ENCODE measurements around the gene RAD21L1.

RAD21L1 gene

GRCh38 chr20:1225783-1226654 is at the start of gene RAD21L1:
Gene RAD21L1 (plus strand): TSS chr20:1226044. CDS start chr20:1228454, 2,410 bp downstream.
- DNase-seq: peak; percentile 80

GRCh38 chr20:1177680-1178079 is 48.2 kb upstream of the RAD21L1 start:
- DNase-seq: no peak

GRCh38 chr20:1178103-1178502 is 47.7 kb upstream of the RAD21L1 start:
- no peak for DNase-seq

GRCh38 chr20:1178623-1179022 is 47.2 kb upstream of the RAD21L1 start:
- no peak for DNase-seq

GRCh38 chr20:1180949-1181348 is 44.9 kb upstream of the RAD21L1 start:
- DNase-seq: no peak

GRCh38 chr20:1182106-1182505 is 43.7 kb upstream of the RAD21L1 start:
- DNase-seq: no peak

- DNase-seq: no peak
Measured at GRCh38 chr20:1183153-1183552, 42.7 kb upstream of the RAD21L1 start.

- DNase-seq: no peak
Measured at GRCh38 chr20:1184260-1184637, 41.6 kb upstream of the RAD21L1 start.

- DNase-seq: no peak
Measured at GRCh38 chr20:1184638-1185315, 41.1 kb upstream of the RAD21L1 start, which contains the start of gene TMEM74B. Gene TMEM74B (minus strand): TSS chr20:1184981. CDS start chr20:1183801, 1,180 bp downstream.

- DNase-seq: no peak
Measured at GRCh38 chr20:1185316-1185741, 40.5 kb upstream of the RAD21L1 start.

- peak; percentile 50 for DNase-seq
Measured at GRCh38 chr20:1185790-1186334, 40.0 kb upstream of the RAD21L1 start.

GRCh38 chr20:1186367-1186991 is 39.4 kb upstream of the RAD21L1 start:
- DNase-seq: no peak

GRCh38 chr20:1187605-1188171 is 38.2 kb upstream of the RAD21L1 start:
- DNase-seq: no peak

- DNase-seq: no peak
Measured at GRCh38 chr20:1188347-1188746, 37.5 kb upstream of the RAD21L1 start.

GRCh38 chr20:1189827-1190226 is 36.0 kb upstream of the RAD21L1 start:
- no peak for DNase-seq

GRCh38 chr20:1190847-1191246 is 35.0 kb upstream of the RAD21L1 start:
- DNase-seq: no peak

- DNase-seq: no peak
Measured at GRCh38 chr20:1191299-1191698, 34.5 kb upstream of the RAD21L1 start.

- DNase-seq: no peak
Measured at GRCh38 chr20:1195226-1195625, 30.6 kb upstream of the RAD21L1 start.

- no peak for DNase-seq
Measured at GRCh38 chr20:1196634-1197033, 29.2 kb upstream of the RAD21L1 start.

- DNase-seq: no peak
Measured at GRCh38 chr20:1197801-1198200, 28.0 kb upstream of the RAD21L1 start.

GRCh38 chr20:1198751-1199150 is 27.1 kb upstream of the RAD21L1 start:
- no peak for DNase-seq

GRCh38 chr20:1199212-1199873 is 26.5 kb upstream of the RAD21L1 start:
- no peak for DNase-seq

Data from stimulated activated CD4-positive, alpha-beta T cell treated with anti-CD3 and anti-CD28 coated beads, Interleukin-4, amount 100 ng/mL, for 24 hours (primary cell).